NCI-H1092 (cell line): ENCODE measurements around the gene RPS15A.

Experiments
- DNase-seq: peaks from one replicate; lab custom pipeline; 2025; lab: John Stamatoyannopoulos, UW

RPS15A gene

GRCh38 chr16:18789850-18790706 is at the start of gene RPS15A:
Gene RPS15A (minus strand): TSS chr16:18790334. CDS start chr16:18789113, 1,221 bp downstream.
- DNase-seq: peak; percentile 97

DNA sequence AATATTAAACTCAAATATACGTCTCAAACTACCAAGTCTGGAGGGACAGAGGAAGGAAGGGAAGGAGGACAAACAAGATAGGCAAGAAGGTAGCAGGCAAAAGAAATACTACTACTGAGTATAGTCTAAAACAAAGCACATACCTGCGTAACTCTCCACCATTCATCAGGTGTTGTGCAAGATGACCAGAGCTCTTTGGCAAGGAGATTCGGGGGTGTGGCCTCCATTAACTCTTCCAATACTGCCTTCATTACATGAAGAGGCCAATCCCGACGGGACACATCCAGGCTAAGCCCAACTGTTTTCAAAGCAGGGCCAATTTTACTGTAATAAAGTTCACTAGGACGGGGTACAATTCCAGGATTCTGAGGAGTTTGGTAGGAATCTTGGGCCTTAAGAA is 49.4 kb upstream of the RPS15A start:
- DNase-seq: no peak

DNA sequence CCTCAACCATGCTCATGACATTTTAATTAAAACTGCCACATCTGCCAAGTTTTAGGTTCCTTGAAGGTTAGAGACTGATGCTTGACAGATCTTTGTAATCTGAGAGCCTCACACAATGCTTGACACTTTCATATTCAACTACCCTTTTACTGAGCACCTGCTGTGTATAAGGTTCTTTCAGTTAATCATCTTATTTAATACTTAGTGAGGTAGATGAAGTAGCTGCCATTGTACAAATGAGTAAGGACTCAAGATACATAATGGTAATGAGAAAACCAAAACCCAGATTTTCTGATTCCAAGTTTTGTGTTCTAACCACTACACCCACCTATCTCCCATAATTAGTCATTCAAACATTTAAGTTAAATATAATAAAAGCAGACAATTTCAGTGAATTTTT is 46.6 kb upstream of the RPS15A start:
- no peak for DNase-seq

DNA sequence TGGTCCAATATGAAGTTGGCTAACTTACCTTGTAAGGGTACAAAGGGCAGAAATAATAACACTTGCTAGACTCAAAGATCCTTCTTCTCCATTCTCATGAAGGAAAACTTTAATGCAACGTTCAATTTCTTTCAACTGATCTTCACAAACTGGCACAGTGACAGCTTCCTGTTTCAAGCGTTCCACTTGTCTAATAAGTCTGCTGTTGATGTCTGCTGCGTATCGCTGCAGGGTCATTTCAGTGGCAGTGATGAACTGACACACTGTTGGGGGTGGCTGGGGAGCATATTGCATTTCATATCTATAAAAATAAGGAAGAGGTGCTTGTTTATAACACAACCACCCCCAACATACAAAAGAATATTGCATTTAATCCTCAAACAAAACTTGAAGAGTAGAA is 44.7 kb upstream of the RPS15A start:
- no peak for DNase-seq

DNA sequence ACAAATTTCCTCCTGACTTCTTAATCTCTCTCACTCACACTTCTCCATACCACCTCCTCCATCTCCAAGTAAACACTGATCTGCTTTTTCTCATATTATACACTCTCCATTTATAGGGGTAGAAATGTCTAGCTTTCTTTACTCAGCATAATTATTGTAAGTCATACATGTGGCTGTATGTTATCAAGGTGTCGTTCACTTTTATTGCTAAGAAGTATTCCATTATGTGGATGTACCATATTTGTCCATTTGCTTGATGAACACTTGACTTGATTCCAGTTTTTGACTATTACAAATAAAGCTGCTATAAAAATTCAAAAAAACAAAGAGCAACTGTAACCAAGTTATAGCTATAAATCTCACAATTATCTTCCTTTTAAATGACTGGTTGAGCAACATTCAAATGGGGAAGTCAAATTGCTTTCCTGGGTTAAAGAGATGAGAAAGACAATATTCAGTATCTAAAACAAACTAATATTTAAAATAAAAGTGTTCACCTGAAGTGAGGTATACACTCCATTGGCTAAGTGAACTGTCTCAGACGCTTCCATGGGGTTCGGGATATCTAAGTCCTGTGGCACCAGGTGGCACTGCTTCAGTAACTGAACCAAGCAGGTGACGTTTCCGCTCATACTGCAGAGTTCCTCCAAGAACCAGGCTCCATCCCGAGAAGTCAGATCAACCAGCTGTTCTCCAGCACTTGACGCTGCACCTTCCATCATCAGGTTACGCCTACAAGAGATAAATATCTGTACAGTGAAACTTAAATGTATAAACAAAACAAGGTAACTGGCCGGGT is 43.8 kb upstream of the RPS15A start:
- no peak for DNase-seq

DNA sequence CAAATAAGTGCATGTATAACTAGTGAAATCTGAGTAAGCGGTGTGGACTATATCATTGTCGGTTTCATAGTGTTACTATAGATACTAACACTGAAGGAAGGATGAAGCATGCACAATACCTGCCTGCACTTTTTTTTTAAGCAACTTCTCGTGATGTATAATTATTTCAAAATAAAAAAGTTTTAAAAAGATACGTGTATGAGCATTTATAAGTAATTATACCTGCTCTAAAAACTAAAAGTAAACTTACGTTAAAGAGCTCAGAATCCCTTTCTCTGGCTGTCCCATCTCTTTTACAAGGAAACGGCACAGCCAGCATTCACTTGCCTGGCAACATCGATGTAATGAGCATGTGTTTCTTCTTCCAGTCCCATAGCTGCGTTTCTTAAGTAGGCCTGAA is 42.5 kb upstream of the RPS15A start:
- no peak for DNase-seq

- no peak for DNase-seq
Measured at GRCh38 chr16:18832006-18832405, 41.9 kb upstream of the RPS15A start.

GRCh38 chr16:18829251-18829650 is 39.1 kb upstream of the RPS15A start:
- DNase-seq: no peak

DNA sequence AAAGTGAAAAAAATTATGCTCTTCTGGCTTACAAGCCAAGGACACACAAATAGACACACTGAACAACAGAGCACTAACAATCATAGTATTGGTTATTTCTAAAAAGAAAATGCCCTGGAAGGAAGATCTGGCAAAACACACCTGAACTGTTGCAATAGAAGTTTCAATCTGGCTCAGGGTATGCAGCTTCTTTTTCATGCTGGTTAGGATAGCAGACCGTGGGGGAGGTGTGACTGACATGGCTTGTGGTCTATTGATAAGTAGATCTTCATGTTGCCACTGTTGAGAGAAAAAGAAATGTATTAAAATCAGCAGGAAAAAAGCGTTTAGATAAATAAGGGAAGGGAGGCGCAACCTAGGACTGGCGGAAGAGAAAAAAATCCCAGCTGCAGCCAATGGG is 37.8 kb upstream of the RPS15A start:
- DNase-seq: no peak

DNA sequence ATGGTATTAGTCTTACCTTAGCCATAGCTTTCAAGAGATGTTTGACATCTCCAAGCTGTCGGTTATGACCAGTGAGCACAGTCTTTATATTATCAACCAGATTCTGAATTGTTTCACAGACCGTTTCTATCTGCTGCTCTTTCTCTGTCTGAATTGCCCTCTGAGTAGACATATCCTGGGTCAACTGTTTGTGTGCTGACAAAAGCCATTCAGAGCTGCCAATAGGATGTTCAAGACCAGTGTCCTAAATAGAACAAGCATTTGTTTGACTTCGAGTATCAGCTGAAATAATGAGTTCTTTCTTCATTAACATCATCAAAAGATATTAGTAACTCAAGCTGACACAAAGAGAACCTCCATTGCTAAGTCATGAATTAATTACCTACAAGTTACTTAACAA is 26.2 kb upstream of the RPS15A start:
- no peak for DNase-seq

DNA sequence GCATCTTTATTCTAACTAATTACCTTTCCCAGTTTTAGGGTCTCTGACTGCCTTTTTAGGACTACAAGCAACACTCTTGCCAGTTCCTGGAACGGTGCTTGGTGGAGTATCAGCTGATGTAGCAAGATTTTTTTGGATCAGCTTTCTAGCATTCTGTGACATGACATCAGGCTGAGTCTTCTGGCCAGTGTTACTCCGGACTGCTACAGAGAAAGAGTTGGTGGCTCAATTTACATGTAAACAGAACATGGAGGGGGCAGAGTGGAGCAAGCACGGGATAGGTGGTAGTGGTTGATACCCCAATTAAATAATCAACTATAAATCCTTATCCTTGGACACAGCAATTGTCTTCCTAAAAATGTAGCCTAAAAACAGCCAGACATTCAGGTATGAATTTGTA is 21.8 kb upstream of the RPS15A start:
- no peak for DNase-seq

DNA sequence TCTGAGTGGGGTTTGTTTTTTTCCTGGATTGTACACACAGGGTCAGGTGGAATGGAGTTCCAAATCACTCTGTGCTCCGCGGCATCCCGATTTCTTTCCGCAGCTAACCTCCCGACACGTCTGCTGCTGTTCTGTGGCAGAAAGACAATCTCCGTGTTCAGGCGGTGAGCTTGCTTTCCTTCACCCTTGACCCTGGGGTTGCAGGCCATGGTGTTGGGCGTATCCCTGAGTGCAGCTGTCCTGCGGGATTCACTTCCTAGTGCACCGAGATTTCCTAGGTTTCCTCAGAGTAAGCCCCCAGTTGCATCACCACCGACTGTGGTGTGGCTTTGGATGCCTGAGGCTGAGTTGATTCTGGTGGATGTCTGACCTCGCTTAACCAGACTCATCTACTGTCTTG is 19.0 kb upstream of the RPS15A start:
- DNase-seq: no peak

DNA sequence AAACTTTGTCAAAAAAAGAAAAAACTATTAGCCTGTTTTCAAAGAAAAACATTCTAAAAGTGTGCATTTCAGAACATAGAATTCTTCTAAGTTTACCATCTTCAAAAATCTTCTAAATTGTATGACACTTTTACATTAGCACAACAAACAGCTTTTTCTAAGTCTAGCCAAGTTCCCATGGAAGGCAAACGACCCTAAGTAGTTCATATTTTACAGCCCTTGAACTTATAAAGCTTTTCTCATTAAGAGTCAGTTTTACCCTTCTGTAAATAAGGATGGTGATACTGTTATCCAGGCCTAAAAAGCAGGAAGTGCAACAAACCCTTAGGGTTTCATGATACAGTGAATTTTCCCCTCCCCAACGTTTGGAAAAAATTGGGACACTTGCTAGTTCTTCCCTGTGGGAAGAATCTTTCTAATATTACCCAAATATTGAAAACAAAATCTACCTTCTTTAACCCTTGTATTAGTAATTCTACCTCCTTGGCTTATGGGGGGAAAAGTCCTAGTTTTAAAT is 15.2 kb upstream of the RPS15A start:
- no peak for DNase-seq

GRCh38 chr16:18804540-18804939 is 14.4 kb upstream of the RPS15A start:
- DNase-seq: no peak

DNA sequence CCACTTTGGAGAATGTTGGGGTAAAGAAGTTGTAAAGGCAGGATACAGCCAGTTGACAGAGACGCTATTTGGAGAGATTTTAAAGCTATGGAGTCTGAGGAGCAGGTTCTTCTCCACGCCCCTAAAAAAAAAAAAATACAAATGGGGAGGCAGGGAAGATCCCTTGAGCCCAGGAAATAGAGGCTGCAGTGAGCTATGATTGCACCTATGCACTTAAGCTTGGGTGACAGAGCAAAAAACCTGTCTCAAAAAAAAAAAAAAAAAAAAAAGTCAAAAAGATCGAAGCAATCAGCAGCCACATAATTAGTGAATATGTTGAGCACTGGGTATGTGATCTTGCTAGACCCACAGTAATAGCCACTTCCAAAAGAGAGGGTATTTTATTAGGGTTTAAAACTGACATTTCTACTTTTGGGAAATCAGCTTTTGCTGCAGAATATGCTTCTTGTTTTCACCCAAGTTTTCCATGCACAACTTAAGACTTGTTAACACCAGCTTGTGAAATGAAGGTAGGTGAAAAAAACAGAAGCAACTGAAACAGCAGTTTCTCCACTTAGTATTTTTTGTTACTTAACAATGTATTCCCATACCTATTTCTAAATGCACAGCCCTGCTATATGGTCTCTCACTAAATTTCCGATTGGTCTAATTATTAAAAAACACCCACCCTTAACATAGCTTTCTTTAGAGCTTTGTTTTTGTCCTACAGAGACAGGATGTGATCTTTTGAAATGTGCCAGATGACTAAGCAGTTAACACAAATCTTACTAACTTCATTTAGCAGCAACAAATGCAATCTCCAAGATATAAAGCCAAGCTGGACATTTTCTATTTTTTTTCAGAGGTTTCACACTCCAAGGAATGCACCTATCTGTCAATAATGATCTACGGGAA is 13.7 kb upstream of the RPS15A start:
- DNase-seq: no peak

- no peak for DNase-seq
Measured at GRCh38 chr16:18802767-18803343, 12.7 kb upstream of the RPS15A start.

DNA sequence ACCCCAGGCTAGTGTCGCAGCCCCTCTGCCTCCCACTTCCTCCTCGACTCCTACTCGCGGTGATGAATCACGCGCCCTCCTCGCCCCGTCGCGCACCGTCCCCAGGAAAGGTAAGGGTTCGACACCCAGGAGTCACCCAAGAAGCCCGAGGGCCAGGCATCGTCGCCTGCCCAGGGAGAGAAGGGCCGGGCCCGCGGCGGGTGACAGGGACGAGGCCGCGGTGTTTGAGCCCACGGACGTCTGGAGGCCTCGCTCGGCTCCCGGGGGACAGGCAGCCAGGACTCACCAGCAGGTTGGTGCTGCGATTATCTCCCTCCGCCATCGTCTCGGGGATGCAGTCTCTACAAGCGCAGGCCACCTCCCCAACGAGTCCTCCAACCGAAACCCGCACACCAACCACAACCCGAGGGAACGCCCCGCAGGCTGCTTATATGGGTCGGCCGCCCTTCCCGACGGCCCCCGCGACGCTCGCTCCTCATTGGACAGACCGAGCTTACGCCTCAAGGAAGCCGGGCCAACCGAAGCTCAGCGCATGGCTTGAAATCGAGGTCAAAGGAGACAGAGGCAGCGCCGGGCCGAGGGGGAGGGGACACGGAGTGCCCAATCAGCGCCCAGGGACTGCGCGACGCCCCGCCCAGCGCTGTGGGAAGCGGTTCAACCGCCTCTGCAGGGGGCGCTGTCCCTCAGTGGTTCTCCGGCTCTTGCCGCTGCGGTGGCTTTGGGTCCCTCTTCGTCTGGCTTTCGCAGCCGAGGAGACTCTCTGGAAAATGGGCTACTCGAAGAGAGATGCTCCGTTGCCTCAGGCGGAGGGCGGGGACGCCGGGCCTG is 11.2 kb upstream of the RPS15A start, which contains the start of gene ARL6IP1:
Gene ARL6IP1 (minus strand): TSS at position 405 of the 828 bp plus-strand sequence. CDS start 83 bp downstream, at position 322.
- DNase-seq: peak; percentile 99

DNA sequence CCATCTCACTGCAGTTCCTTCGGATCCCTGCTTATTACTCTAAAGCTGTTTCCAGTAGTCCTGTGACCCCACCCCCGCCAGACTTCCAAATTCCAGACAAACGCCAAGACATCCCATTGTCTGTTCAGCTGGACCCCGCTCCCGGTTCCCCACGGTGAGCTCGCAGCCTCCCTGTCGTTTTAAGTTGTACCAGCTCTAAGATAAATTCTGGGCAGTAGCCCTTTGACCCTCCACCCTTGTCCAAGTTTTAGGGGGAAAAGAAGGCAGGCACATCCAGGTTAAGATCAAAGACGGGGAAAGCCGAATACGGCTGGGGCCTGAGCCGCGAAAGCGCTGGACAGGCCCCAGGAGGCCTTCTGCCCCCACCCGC is 10.6 kb upstream of the RPS15A start:
- DNase-seq: no peak

DNA sequence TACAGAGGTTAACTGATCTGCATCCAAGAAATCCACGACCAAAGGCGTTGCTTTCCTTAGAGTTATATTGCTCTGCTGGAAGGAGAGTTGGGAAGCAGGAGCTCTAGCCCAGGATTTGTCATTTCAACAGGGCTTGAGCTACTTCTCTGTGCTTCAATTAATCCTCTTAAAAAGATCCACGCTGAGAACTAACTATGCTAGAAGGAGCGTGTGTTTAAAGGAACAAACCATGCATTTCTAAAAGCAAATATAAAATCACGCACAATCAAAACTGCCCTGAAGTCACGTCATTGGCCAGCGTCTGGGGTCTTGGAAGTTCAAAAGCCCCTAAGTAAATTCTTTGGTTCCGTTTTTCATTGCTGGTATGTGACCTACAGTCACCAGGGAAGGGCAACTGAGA is 10.2 kb upstream of the RPS15A start:
- no peak for DNase-seq

DNA sequence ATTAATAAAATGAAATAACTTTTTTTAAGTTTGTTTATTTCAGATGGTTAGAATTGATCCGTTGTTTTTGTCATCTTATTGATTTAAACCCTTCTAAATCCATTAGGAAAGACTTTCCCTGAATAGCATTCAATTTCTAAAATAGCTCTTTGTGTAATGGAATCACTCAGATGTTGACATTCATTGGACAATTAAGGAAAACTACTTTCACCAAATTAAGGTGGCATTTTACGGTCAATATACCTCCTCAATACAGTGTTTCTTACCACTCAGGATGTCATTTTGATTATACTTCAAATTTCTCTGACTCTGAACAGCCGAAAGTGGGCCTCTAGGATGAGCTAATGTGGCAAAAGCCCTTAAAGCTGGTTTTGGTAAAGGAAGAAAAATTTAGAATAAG is 9.4 kb upstream of the RPS15A start:
- DNase-seq: no peak

GRCh38 chr16:18797746-18798145 is 7.6 kb upstream of the RPS15A start:
- DNase-seq: no peak
